Activated CD4-positive, alpha-beta T cell treated with anti-CD3 and anti-CD28 coated beads for 24 hours (primary cell): ENCODE data around the gene BRINP1.

Experiments used
- DNase-seq, 2 donors: peaks; one replicate each; pipeline ENCODE4 v3.0.0-alpha.2; 2020; ENCODE audit warnings: low read depth in 2 of 2

The BRINP1 gene

GRCh38 chr9:119368681-119369581 is at the start of gene BRINP1:
BRINP1 (minus strand) TSS chr9:119369435; CDS start chr9:119313355, 56,080 bp downstream.
- DNase-seq: no peak

GRCh38 chr9:119418721-119419120 is 49.5 kb upstream of the BRINP1 start:
- DNase-seq: no peak

GRCh38 chr9:119416793-119417192 is 47.6 kb upstream of the BRINP1 start:
- DNase-seq: no peak

- DNase-seq: no peak
These were observed 43.2 kb upstream of the BRINP1 start for GRCh38 chr9:119412399-119412798.

GRCh38 chr9:119409552-119409951 is 40.3 kb upstream of the BRINP1 start:
- DNase-seq: no peak

- no peak for DNase-seq
These were observed 31.4 kb upstream of the BRINP1 start for GRCh38 chr9:119400606-119401005.

- no peak for DNase-seq
These were observed 29.1 kb upstream of the BRINP1 start for GRCh38 chr9:119398350-119398749.

- DNase-seq: no peak
These were observed 22.6 kb upstream of the BRINP1 start for GRCh38 chr9:119391878-119392277.

GRCh38 chr9:119375892-119376291 is 6.7 kb upstream of the BRINP1 start:
- no peak for DNase-seq

GRCh38 chr9:119372951-119373350 is 3.7 kb upstream of the BRINP1 start:
- DNase-seq: no peak

GRCh38 chr9:119370816-119371215 is 1.6 kb upstream of the BRINP1 start:
- DNase-seq: no peak

GRCh38 chr9:119369680-119370366 is 588 bp upstream of the BRINP1 start:
- DNase-seq: no peak

- DNase-seq: no peak
These were observed 1.1 kb downstream of the BRINP1 start for GRCh38 chr9:119368179-119368578.

GRCh38 chr9:119367683-119368075 is 1.6 kb downstream of the BRINP1 start:
- DNase-seq: no peak

- DNase-seq: no peak
These were observed 2.1 kb downstream of the BRINP1 start for GRCh38 chr9:119366909-119367682.

GRCh38 chr9:119365291-119366027 is 3.8 kb downstream of the BRINP1 start:
- no peak for DNase-seq

- no peak for DNase-seq
These were observed 9.0 kb downstream of the BRINP1 start for GRCh38 chr9:119360237-119360636.

- DNase-seq: no peak
These were observed 11.7 kb downstream of the BRINP1 start for GRCh38 chr9:119357336-119358096.

GRCh38 chr9:119349351-119349825 is 19.8 kb downstream of the BRINP1 start:
- DNase-seq: no peak
